Activated CD8-positive, alpha-beta T cell treated with anti-CD3 and anti-CD28 coated beads for 36 hours (primary cell): ENCODE data around the gene CCDC172. TPM values are rescaled to one million over a fixed set of nuclear protein-coding genes. Genes with fewer than 3 reads are reported as not detected.

Experiments
- ATAC-seq: fragments of 200-7000 bp; cut with Tn5 transposase; one replicate; pipeline ENCODE4 v1.10.0; 2021; ENCODE audit warnings: mild to moderate bottlenecking, moderate library complexity
- CTCF ChIA-PET: fragments of 350-600 bp; sonication (Branson Sonifier 250); formaldehyde crosslinking; loops from one replicate; lab custom pipeline; 2021; ENCODE audit warnings: antibody characterized with exemption; lab: Charles Lee
- POLR2A ChIA-PET: fragments of 350-600 bp; sonication (Branson Sonifier 250); formaldehyde crosslinking; loops from one replicate; lab custom pipeline; 2021; ENCODE audit warnings: antibody characterized with exemption; lab: Charles Lee
- DNase-seq: peaks from one replicate; pipeline ENCODE4 v3.0.0-alpha.2; 2020
- H3K27ac Mint-ChIP-seq: one replicate; pipeline ENCODE4 v1.8.0; 2021; ENCODE audit warnings: mild to moderate bottlenecking, mixed read lengths
- H3K27me3 Mint-ChIP-seq: one replicate; pipeline ENCODE4 v1.8.0; 2021; ENCODE audit warnings: mixed read lengths
- H3K36me3 Mint-ChIP-seq: one replicate; pipeline ENCODE4 v1.8.0; 2021; ENCODE audit warnings: low read depth, mixed read lengths
- H3K4me1 Mint-ChIP-seq: one replicate; pipeline ENCODE4 v1.8.0; 2021; ENCODE audit warnings: low read depth, mixed read lengths
- H3K4me3 Mint-ChIP-seq: one replicate; pipeline ENCODE4 v1.8.0; 2021; ENCODE audit warnings: mild to moderate bottlenecking, moderate library complexity, mixed read lengths
- H3K9me3 Mint-ChIP-seq: one replicate; pipeline ENCODE4 v1.8.0; 2021; ENCODE audit warnings: mixed read lengths
- CTCF ChIP-seq: fragments of 200-600 bp; IDR thresholded peaks from one replicate; pipeline ENCODE4 v1.8.0; 2022; ENCODE audit warnings: antibody characterized with exemption, mild to moderate bottlenecking
- intact Hi-C: fragments of 100-400 bp; cut with micrococcal nuclease; formaldehyde crosslinking; loops from one replicate; pipeline ENCODE4 v1.10.0; 2022
- total RNA-seq, 2 experiments: library from RNA; stranded (reverse); gene quantifications; one replicate each; pipeline ENCODE4 v1.2.3, GENCODE V29; 2021

Gene CCDC172
- total RNA-seq, 2 experiments from 2014 or later: not detected

GRCh38 chr10:116287906-116288501, 36.2 kb upstream of the CCDC172 start:
- Mint-ChIP-seq H3K27ac (no peak overlapping the region), H3K4me1 (peaks cover 2% of the 10 kb centered on the region), H3K4me3 (no peak overlapping the region), H3K9me3 (no peaks in the 10 kb centered on the region), H3K27me3 (peaks cover 2% of the 10 kb centered on the region), H3K36me3 (no peaks in the 10 kb centered on the region)
- CTCF ChIA-PET: interaction anchor here (0.6 to 2.1 kb wide), 11 partner anchors 8 to 1312 kb away, joined by 3 to 9 read pairs (median 3); no protein-coding TSS in a partner anchor
- peak; percentile 52 for DNase-seq
- intact Hi-C loops: loop anchor here (5.0 kb wide), 2 partner anchors 491 to 581 kb away; no protein-coding TSS in a partner anchor
- POLR2A ChIA-PET: interaction anchor here (0.5 kb wide), 1 partner anchor 275 kb away, joined by 3 read pairs; no protein-coding TSS in a partner anchor
- no peak for ATAC-seq
- no peak for TF ChIP-seq CTCF

- Mint-ChIP-seq H3K4me1 (peaks cover 2% of the 10 kb centered on the region), H3K4me3 (no peak overlapping the region), H3K36me3 (no peaks in the 10 kb centered on the region), H3K27ac (no peak overlapping the region), H3K27me3 (peaks cover 2% of the 10 kb centered on the region), H3K9me3 (no peaks in the 10 kb centered on the region)
- intact Hi-C loops: loop anchor here (5.0 kb wide), 3 partner anchors 492 to 932 kb away; no protein-coding TSS in a partner anchor
- ChIA-PET POLR2A (no interaction called here), CTCF (no interaction called here)
- no peak for TF ChIP-seq CTCF
- DNase-seq (no peak), ATAC-seq (no peak)
Observed at GRCh38 chr10:116289652-116290051, 34.6 kb upstream of the CCDC172 start.

GRCh38 chr10:116292493-116292892, 31.8 kb upstream of the CCDC172 start:
- Mint-ChIP-seq H3K4me1 (no peaks in the 10 kb centered on the region), H3K27ac (no peak overlapping the region), H3K36me3 (no peaks in the 10 kb centered on the region), H3K9me3 (no peaks in the 10 kb centered on the region), H3K4me3 (no peak overlapping the region), H3K27me3 (peaks cover 3% of the 10 kb centered on the region)
- intact Hi-C loops: loop anchor here (5.0 kb wide), 1 partner anchor 935 kb away; no protein-coding TSS in a partner anchor
- POLR2A ChIA-PET: no interaction called here
- CTCF ChIA-PET: no interaction called here
- DNase-seq (no peak), ATAC-seq (no peak)
- TF ChIP-seq CTCF: no peak

GRCh38 chr10:116296291-116296721, 27.9 kb upstream of the CCDC172 start:
- H3K27me3 Mint-ChIP-seq: peaks cover 3% of the 10 kb centered on the region

More at GRCh38 chr10:116296291-116296721, 27.9 kb upstream of the CCDC172 start:
- TF ChIP-seq CTCF: no peak
- ChIA-PET CTCF (interaction anchor here (0.9 kb wide), 1 partner anchor 9 kb away, joined by 3 read pairs; no protein-coding TSS in a partner anchor), POLR2A (no interaction called here)
- intact Hi-C loops: no loop called here
- no peak for DNase-seq
- H3K9me3 Mint-ChIP-seq: no peaks in the 10 kb centered on the region
- H3K4me3 Mint-ChIP-seq: no peak overlapping the region
- H3K27ac Mint-ChIP-seq: no peak overlapping the region
- H3K36me3 Mint-ChIP-seq: no peaks in the 10 kb centered on the region
- ATAC-seq: no peak
- H3K4me1 Mint-ChIP-seq: no peaks in the 10 kb centered on the region
